Measurements from ENCODE around the gene EFNB1. TPM values are rescaled to one million over a fixed set of nuclear protein-coding genes. Genes with fewer than 3 reads are reported as not detected.

EFNB1 gene
- total RNA-seq, 1 experiment from 2014 or later: 78.1 TPM

DNA sequence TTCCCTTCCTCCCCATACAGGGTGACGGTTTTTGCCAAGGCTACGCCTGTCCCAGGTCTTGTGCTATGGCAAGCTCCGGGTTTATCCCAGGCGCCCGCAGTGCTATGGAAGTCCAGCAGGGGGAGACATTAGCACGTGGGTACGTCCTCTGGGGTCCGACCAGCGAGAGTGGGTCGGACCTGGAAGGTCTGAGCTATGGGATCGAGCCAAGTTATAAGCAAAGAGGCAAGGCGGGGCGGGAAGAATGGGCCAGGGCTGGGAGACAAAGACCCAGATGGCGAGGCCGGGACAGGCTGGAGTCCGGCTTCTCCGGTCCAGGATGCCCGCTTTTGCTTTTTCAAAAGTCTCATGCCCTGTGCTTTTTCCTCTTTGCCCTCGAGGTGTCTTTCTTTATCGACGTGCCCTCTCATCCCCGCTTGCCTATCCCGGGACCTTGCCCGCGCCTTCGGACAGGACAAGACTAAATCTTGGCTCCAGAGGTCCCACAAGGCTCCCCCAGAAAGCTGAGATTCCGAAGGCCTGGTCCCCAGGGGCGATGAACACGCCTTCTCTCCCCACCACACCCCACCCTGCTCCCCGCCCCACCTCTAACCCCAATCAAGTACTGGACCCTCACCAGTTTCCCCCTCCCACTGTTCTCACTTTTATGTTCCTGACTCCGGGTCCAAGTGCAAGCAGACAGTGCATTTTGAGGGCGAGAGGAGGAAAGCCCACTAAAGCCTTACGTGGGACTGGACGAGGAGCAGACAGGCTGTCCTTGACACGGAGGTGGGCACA is 785 bp upstream of the EFNB1 start:
- ChIA-PET CTCF (interaction anchor here (0.5 to 3.3 kb wide), 15 partner anchors 85 to 1305 kb away, joined by 3 to 47 read pairs (median 4); partner anchors contain the start of genes IGBP1 and PJA1), POLR2A (ENCODE audit: low non-redundant PET) (interaction anchor here (1.1 kb wide), 1 partner anchor 459 kb away, joined by 3 read pairs; no protein-coding TSS in a partner anchor)
- peak; percentile 90 for DNase-seq (ENCODE audit: low spot score)
- peaks cover 4% of the 10 kb centered on the region for H3K4me1 ChIP-seq (ENCODE audit: insufficient read depth, low read length, poor library complexity, severe bottlenecking)
- intact Hi-C loops (cut with micrococcal nuclease; ENCODE audit: unreplicated experiment): loop anchor here (1.0 kb wide), 3 partner anchors 394 to 559 kb away; no protein-coding TSS in a partner anchor
- no peaks in the 10 kb centered on the region for H3K9me3 ChIP-seq (ENCODE audit: low read depth, low read length, poor library complexity, severe bottlenecking)
- H3K36me3 ChIP-seq (ENCODE audit: insufficient read depth, low read length, poor library complexity, severe bottlenecking): peaks cover 9% of the 10 kb centered on the region
- TSS peak; percentile 85 for BruUV-seq (replicated peaks)
- peak overlapping the region; percentile 82 for H3K4me3 ChIP-seq (ENCODE audit: low read depth, low read length, poor library complexity, severe bottlenecking)
- no peaks in the 10 kb centered on the region for H3K27me3 ChIP-seq (replicated peaks; ENCODE audit: insufficient read depth, low read depth, low read length, poor library complexity)
- no peak for TF ChIP-seq EZH2 (IDR thresholded peaks at IDR 0.05; ENCODE audit: borderline replicate concordance, low read depth, low read length, poor library complexity, severe bottlenecking)
- TF ChIP-seq, protein P1, sequence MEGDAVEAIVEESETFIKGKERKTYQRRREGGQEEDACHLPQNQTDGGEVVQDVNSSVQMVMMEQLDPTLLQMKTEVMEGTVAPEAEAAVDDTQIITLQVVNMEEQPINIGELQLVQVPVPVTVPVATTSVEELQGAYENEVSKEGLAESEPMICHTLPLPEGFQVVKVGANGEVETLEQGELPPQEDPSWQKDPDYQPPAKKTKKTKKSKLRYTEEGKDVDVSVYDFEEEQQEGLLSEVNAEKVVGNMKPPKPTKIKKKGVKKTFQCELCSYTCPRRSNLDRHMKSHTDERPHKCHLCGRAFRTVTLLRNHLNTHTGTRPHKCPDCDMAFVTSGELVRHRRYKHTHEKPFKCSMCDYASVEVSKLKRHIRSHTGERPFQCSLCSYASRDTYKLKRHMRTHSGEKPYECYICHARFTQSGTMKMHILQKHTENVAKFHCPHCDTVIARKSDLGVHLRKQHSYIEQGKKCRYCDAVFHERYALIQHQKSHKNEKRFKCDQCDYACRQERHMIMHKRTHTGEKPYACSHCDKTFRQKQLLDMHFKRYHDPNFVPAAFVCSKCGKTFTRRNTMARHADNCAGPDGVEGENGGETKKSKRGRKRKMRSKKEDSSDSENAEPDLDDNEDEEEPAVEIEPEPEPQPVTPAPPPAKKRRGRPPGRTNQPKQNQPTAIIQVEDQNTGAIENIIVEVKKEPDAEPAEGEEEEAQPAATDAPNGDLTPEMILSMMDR (conservative IDR thresholded peaks at IDR 0.05; ENCODE audit: low read depth, low read length): peak; percentile 95
- H3K27ac ChIP-seq (ENCODE audit: low read depth, low read length, poor library complexity, severe bottlenecking): peak overlapping the region; percentile 77

DNA sequence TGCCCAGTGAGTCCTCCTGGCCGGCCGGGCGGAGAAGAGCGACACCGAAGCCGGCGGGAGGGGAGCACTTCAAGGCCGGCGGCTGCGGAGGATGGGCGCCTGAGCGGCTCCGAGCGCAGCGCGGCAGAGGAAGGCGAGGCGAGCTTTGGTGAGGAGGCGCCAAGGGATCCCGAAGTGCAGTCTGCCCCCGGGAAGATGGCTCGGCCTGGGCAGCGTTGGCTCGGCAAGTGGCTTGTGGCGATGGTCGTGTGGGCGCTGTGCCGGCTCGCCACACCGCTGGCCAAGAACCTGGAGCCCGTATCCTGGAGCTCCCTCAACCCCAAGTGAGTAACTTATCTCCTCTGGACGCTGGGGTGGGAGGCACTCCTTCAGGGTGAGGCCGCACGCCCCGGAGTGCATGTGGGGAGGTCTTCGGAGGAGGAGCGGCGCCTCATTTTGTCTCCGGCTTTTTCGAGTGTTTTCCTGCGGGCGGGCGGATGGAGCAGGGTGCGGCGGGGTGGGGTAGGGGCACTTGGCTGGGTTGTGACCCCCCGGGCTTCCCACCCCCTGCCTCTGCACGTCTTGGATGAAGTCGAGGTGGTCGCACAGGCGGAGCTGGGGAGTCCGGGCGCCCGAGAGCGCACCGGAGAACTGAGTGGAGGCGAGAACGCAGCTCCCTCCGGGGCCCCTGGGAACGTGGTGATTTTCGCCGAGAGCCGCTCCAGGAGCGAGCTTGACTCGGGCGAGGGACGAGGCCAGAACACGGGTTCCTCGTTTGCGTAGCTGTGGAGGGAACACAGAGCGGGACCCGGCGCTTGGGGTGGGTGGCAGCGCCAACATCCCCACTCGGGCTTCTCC is 979 bp downstream of the EFNB1 start:
- Histone ChIP-seq H3K9me3 (ENCODE audit: low read depth, low read length, poor library complexity, severe bottlenecking) (no peaks in the 10 kb centered on the region), H3K4me3 (ENCODE audit: low read depth, low read length, poor library complexity, severe bottlenecking) (peak overlapping the region; percentile 82), H3K27me3 (replicated peaks; ENCODE audit: insufficient read depth, low read depth, low read length, poor library complexity) (no peaks in the 10 kb centered on the region), H3K27ac (ENCODE audit: low read depth, low read length, poor library complexity, severe bottlenecking) (peak overlapping the region; percentile 84), H3K4me1 (ENCODE audit: insufficient read depth, low read length, poor library complexity, severe bottlenecking) (peaks cover 5% of the 10 kb centered on the region), H3K36me3 (ENCODE audit: insufficient read depth, low read length, poor library complexity, severe bottlenecking) (peaks cover 23% of the 10 kb centered on the region)
- POLR2A ChIA-PET (ENCODE audit: low non-redundant PET): interaction anchor here (1.0 kb wide), 1 partner anchor 463 kb away, joined by 4 read pairs; no protein-coding TSS in a partner anchor
- CTCF ChIA-PET: no interaction called here
- TF ChIP-seq, protein P1 (conservative IDR thresholded peaks at IDR 0.05; ENCODE audit: low read depth, low read length): no peak
- no peak for TF ChIP-seq EZH2 (IDR thresholded peaks at IDR 0.05; ENCODE audit: borderline replicate concordance, low read depth, low read length, poor library complexity, severe bottlenecking)
- BruUV-seq (replicated peaks): no TSS peak
- intact Hi-C loops (cut with micrococcal nuclease; ENCODE audit: unreplicated experiment): no loop called here
- DNase-seq (ENCODE audit: low spot score): no peak

Measured in A673 (cell line).